GM23338 (cell line): ENCODE results near the gene AP2A2. TPM values are rescaled to one million over a fixed set of nuclear protein-coding genes. Genes with fewer than 3 reads are reported as not detected.

Source experiments
- ATAC-seq: fragments of 200-7000 bp; cut with Tn5 transposase; 3 replicates; pipeline ENCODE4 v1.9.1; 2020
- DNase-seq: peaks from one replicate; pipeline ENCODE4 v3.0.0-alpha.2; 2015; ENCODE audit warnings: low spot score
- H2AFZ ChIP-seq: fragments of 200-600 bp; sonication (generic); 2 replicates; pipeline ENCODE4 v1.8.0; 2016; ENCODE audit warnings: antibody characterized with exemption, mild to moderate bottlenecking, moderate library complexity
- H3F3A ChIP-seq: fragments of 200-600 bp; sonication (generic); replicated peaks from 2 replicates; pipeline ENCODE4 v1.8.0; 2017; ENCODE audit warnings: antibody characterized with exemption, mixed run types, low read depth
- H3K27ac ChIP-seq: fragments of 200-600 bp; sonication (generic); 2 replicates; pipeline ENCODE4 v1.6.1; 2016; ENCODE audit warnings: low read depth
- H3K27me3 ChIP-seq: fragments of 200-600 bp; sonication (generic); 2 replicates; pipeline ENCODE4 v1.8.0; 2016; ENCODE audit warnings: mild to moderate bottlenecking, mixed run types, moderate library complexity; ENCODE audit not compliant: insufficient read depth
- H3K36me3 ChIP-seq: fragments of 200-600 bp; sonication (generic); 2 replicates; pipeline ENCODE4 v1.8.0; 2016; ENCODE audit warnings: mild to moderate bottlenecking; ENCODE audit not compliant: insufficient read depth
- H3K4me1 ChIP-seq: fragments of 200-600 bp; sonication (generic); 2 replicates; pipeline ENCODE4 v1.8.0; 2016; ENCODE audit warnings: mild to moderate bottlenecking, moderate library complexity; ENCODE audit not compliant: insufficient read depth
- H3K4me2 ChIP-seq: fragments of 200-600 bp; sonication (generic); 2 replicates; pipeline ENCODE4 v1.7.1; 2017; ENCODE audit warnings: mixed run types
- H3K4me3 ChIP-seq: fragments of 200-600 bp; sonication (generic); 2 replicates; pipeline ENCODE4 v1.6.1; 2016; ENCODE audit warnings: mixed run types
- H3K79me2 ChIP-seq: fragments of 200-600 bp; sonication (generic); replicated peaks from 2 replicates; pipeline ENCODE4 v1.8.0; 2017; ENCODE audit warnings: mild to moderate bottlenecking; ENCODE audit not compliant: insufficient read depth
- H3K9me2 ChIP-seq: fragments of 200-600 bp; sonication (generic); 2 replicates; pipeline ENCODE4 v1.8.0; 2017; ENCODE audit not compliant: insufficient read depth
- H4K20me1 ChIP-seq: fragments of 200-600 bp; sonication (generic); replicated peaks from 2 replicates; pipeline ENCODE4 v1.8.0; 2017; ENCODE audit warnings: mild to moderate bottlenecking; ENCODE audit not compliant: insufficient read depth
- H3K27ac Mint-ChIP-seq: 2 replicates; pipeline ENCODE4 v1.8.0; 2020; ENCODE audit warnings: inconsistent platforms, mild to moderate bottlenecking, moderate library complexity, mixed read lengths
- H3K27me3 Mint-ChIP-seq: 3 replicates; pipeline ENCODE4 v1.8.0; 2022; ENCODE audit warnings: low read depth, mild to moderate bottlenecking, moderate library complexity, mixed read lengths, inconsistent platforms; ENCODE audit not compliant: insufficient read depth, poor library complexity
- H3K36me3 Mint-ChIP-seq: 3 replicates; pipeline ENCODE4 v1.8.0; 2021; ENCODE audit warnings: low read depth, mild to moderate bottlenecking, inconsistent platforms, moderate library complexity, mixed read lengths
- H3K4me1 Mint-ChIP-seq: 3 replicates; pipeline ENCODE4 v1.8.0; 2020; ENCODE audit warnings: mild to moderate bottlenecking, inconsistent platforms, mixed read lengths
- H3K4me3 Mint-ChIP-seq: 3 replicates; pipeline ENCODE4 v1.8.0; 2021; ENCODE audit warnings: moderate library complexity, mild to moderate bottlenecking, inconsistent platforms, mixed read lengths
- H3K9me3 Mint-ChIP-seq: 3 replicates; pipeline ENCODE4 v1.8.0; 2020; ENCODE audit warnings: moderate library complexity, mild to moderate bottlenecking, inconsistent platforms, mixed read lengths
- CREB1 ChIP-seq: fragments of 250-450 bp; sonication (Bioruptor Pico); IDR thresholded peaks from 2 replicates; pipeline ENCODE4 v1.5.0; 2020; ENCODE audit warnings: low read depth, mild to moderate bottlenecking, moderate library complexity
- CTCF ChIP-seq, 2 experiments: fragments of 200-600 bp in 1 of 2; sonication (generic) in 1 of 2; conservative IDR thresholded peaks; 2 replicates each; pipeline versions ENCODE4 v1.5.1 to v1.6.1; 2016 to 2017; ENCODE audit warnings: antibody characterized with exemption in 2 of 2, low read depth in 2 of 2, mild to moderate bottlenecking in 2 of 2, moderate library complexity in 1 of 2
- ETS1 ChIP-seq: IDR thresholded peaks from 2 replicates; pipeline ENCODE4 v1.6.1; 2016; ENCODE audit warnings: antibody characterized with exemption
- EZH2 ChIP-seq: fragments of 200-600 bp; sonication (generic); IDR thresholded peaks from one replicate; pipeline ENCODE4 v1.8.0; 2017; ENCODE audit warnings: antibody characterized with exemption, mild to moderate bottlenecking, low read depth; ENCODE audit not compliant: unreplicated experiment
- JUNB ChIP-seq: IDR thresholded peaks from one replicate; pipeline ENCODE4 v1.6.1; 2016; ENCODE audit warnings: antibody characterized with exemption; ENCODE audit not compliant: unreplicated experiment
- POLR2AphosphoS5 ChIP-seq: IDR thresholded peaks from 2 replicates; pipeline ENCODE4 v1.6.1; 2016; ENCODE audit warnings: antibody characterized with exemption, low read depth
- REST ChIP-seq: IDR thresholded peaks from one replicate; pipeline ENCODE4 v1.6.1; 2018; ENCODE audit warnings: antibody characterized with exemption; ENCODE audit not compliant: unreplicated experiment
- STAT1 ChIP-seq: IDR thresholded peaks from one replicate; pipeline ENCODE4 v1.6.1; 2016; ENCODE audit warnings: antibody characterized with exemption; ENCODE audit not compliant: unreplicated experiment
- ZNF114 ChIP-seq: fragments of 250-450 bp; sonication (Bioruptor Pico); IDR thresholded peaks from 2 replicates; pipeline ENCODE4 v1.5.0; 2020; ENCODE audit warnings: mild to moderate bottlenecking, moderate library complexity
- ZNF331 ChIP-seq: fragments of 250-450 bp; sonication (Bioruptor Pico); IDR thresholded peaks from 2 replicates; pipeline ENCODE4 v1.5.0; 2020; ENCODE audit warnings: low read depth, mild to moderate bottlenecking, moderate library complexity
- polyA plus RNA-seq: library from polyadenylated mRNA; unstranded; fragments of >200 nt; fragmentation: Nextera tagmentation; extraction: Ambion mirVana; gene quantifications from 2 replicates; pipeline ENCODE4 v1.2.1, GENCODE V29; 2016
- total RNA-seq: library from RNA; depleted of rRNA; stranded (reverse); fragments of >200 nt; shearing (Covaris generic); gene quantifications from 2 replicates; pipeline ENCODE4 v1.2.3, GENCODE V29; 2014

The AP2A2 gene
- total and polyA plus RNA-seq, 2 experiments from 2014 or later: 23.7 to 47.5 TPM

GRCh38 chr11:882596-882995 is 43.1 kb upstream of the AP2A2 start (continued):
- no peak for TF ChIP-seq ZNF114 (CRISPR knock-in tag)
- no peak for TF ChIP-seq JUNB
- TF ChIP-seq REST: no peak

- DNase-seq: no peak
- Histone ChIP-seq H3F3A (no peaks in the 10 kb centered on the region), H2AFZ (no peak overlapping the region), H3K27me3 (no peaks in the 10 kb centered on the region), H3K4me2 (no peak overlapping the region), H3K4me1 (no peaks in the 10 kb centered on the region), H3K9me2 (no peaks in the 10 kb centered on the region), H4K20me1 (peaks cover 5% of the 10 kb centered on the region), H3K27ac (no peak overlapping the region), H3K36me3 (peaks cover 4% of the 10 kb centered on the region; the same call in 1 of the 2 replicates), H3K4me3 (no peak overlapping the region), H3K79me2 (no peaks in the 10 kb centered on the region)
- H3K27ac Mint-ChIP-seq: no peak overlapping the region
- peaks cover 41% of the 10 kb centered on the region for H3K36me3 Mint-ChIP-seq
- peaks cover 24% of the 10 kb centered on the region for H3K27me3 Mint-ChIP-seq
- ATAC-seq: no peak
- peaks cover 3% of the 10 kb centered on the region; the same call in 2 of the 3 replicates for H3K9me3 Mint-ChIP-seq
- H3K4me1 Mint-ChIP-seq: peaks cover 2% of the 10 kb centered on the region; the same call in 1 of the 3 replicates
- H3K4me3 Mint-ChIP-seq: no peak overlapping the region
- TF ChIP-seq REST: no peak
- TF ChIP-seq CTCF (conservative IDR thresholded peaks at IDR 0.05; ENCODE audit: low read depth in 2 of 2): no peak
- TF ChIP-seq CREB1: no peak
- TF ChIP-seq EZH2: no peak
- no peak for TF ChIP-seq JUNB
- no peak for TF ChIP-seq POLR2AphosphoS5
- TF ChIP-seq STAT1: no peak
- no peak for TF ChIP-seq ZNF331 (CRISPR knock-in tag)
- TF ChIP-seq ZNF114 (CRISPR knock-in tag): no peak
- no peak for TF ChIP-seq ETS1
Measured at GRCh38 chr11:883527-883926, 42.1 kb upstream of the AP2A2 start.
